ENCODE measurements around the gene SLC9B1.

The SLC9B1 gene, protein sequence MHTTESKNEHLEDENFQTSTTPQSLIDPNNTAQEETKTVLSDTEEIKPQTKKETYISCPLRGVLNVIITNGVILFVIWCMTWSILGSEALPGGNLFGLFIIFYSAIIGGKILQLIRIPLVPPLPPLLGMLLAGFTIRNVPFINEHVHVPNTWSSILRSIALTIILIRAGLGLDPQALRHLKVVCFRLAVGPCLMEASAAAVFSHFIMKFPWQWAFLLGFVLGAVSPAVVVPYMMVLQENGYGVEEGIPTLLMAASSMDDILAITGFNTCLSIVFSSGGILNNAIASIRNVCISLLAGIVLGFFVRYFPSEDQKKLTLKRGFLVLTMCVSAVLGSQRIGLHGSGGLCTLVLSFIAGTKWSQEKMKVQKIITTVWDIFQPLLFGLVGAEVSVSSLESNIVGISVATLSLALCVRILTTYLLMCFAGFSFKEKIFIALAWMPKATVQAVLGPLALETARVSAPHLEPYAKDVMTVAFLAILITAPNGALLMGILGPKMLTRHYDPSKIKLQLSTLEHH

GRCh38 chr4:103019308-103020124 lies at the start of gene SLC9B1:
SLC9B1 (minus strand) TSS chr4:103019705; CDS start chr4:102991711, 27,994 bp downstream.
- DNase-seq (ENCODE audit: extremely low spot score), result peak; percentile 86
- CTCF ChIA-PET, result interaction anchor here (0.5 kb wide), 1 partner anchor 409 kb away, joined by 3 read pairs; no protein-coding TSS in a partner anchor
- TF ChIP-seq ELF4 (IDR thresholded peaks at IDR 0.05), result peak; percentile 51
- TF ChIP-seq L3MBTL2 (conservative IDR thresholded peaks at IDR 0.05), result peak; percentile 89
- TF ChIP-seq, protein P1, sequence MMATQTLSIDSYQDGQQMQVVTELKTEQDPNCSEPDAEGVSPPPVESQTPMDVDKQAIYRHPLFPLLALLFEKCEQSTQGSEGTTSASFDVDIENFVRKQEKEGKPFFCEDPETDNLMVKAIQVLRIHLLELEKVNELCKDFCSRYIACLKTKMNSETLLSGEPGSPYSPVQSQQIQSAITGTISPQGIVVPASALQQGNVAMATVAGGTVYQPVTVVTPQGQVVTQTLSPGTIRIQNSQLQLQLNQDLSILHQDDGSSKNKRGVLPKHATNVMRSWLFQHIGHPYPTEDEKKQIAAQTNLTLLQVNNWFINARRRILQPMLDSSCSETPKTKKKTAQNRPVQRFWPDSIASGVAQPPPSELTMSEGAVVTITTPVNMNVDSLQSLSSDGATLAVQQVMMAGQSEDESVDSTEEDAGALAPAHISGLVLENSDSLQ (IDR thresholded peaks at IDR 0.05), result peak; percentile 51; the same call in 1 of the 2 replicates
- no peak for TF ChIP-seq ZNF384 (IDR thresholded peaks at IDR 0.05)
- POLR2A ChIA-PET, result interaction anchor here (0.7 kb wide), 1 partner anchor 55 kb away, joined by 3 read pairs; no protein-coding TSS in a partner anchor

GRCh38 chr4:103067841-103068547 lies 48.5 kb upstream of the SLC9B1 start:
- ChIA-PET CTCF (no interaction called here), POLR2A (no interaction called here)
- no peak for DNase-seq (ENCODE audit: extremely low spot score)
- TF ChIP-seq L3MBTL2 (conservative IDR thresholded peaks at IDR 0.05) (no peak), NFRKB (IDR thresholded peaks at IDR 0.05) (no peak), ZNF384 (IDR thresholded peaks at IDR 0.05) (no peak), FOXM1 (IDR thresholded peaks at IDR 0.05; ENCODE audit: borderline replicate concordance) (no peak)
- TF ChIP-seq, protein P1 (IDR thresholded peaks at IDR 0.05), result no peak

- no peak for DNase-seq (ENCODE audit: extremely low spot score)
- ChIA-PET POLR2A (no interaction called here), CTCF (no interaction called here)
- no peak for TF ChIP-seq NFRKB (IDR thresholded peaks at IDR 0.05)
- TF ChIP-seq SP1 (IDR thresholded peaks at IDR 0.05), result no peak
- TF ChIP-seq TARDBP (IDR thresholded peaks at IDR 0.05), result no peak
- TF ChIP-seq L3MBTL2 (conservative IDR thresholded peaks at IDR 0.05), result no peak
Observed at GRCh38 chr4:103060453-103061148, 41.1 kb upstream of the SLC9B1 start.

- ChIA-PET POLR2A (no interaction called here), CTCF (no interaction called here)
- no peak for DNase-seq (ENCODE audit: extremely low spot score)
Observed at GRCh38 chr4:103054030-103054429, 34.5 kb upstream of the SLC9B1 start.

GRCh38 chr4:103052779-103053178 lies 33.3 kb upstream of the SLC9B1 start:
- CTCF ChIA-PET, result interaction anchor here (1.3 kb wide), 1 partner anchor 39 kb away, joined by 4 read pairs; no protein-coding TSS in a partner anchor
- no peak for DNase-seq (ENCODE audit: extremely low spot score)
- TF ChIP-seq FOXM1 (IDR thresholded peaks at IDR 0.05; ENCODE audit: borderline replicate concordance) (no peak), ARNT (IDR thresholded peaks at IDR 0.05) (no peak), HDGF (IDR thresholded peaks at IDR 0.05; ENCODE audit: borderline replicate concordance) (no peak), NFRKB (IDR thresholded peaks at IDR 0.05) (no peak), FOXK2 (IDR thresholded peaks at IDR 0.05) (no peak), ELF4 (IDR thresholded peaks at IDR 0.05) (no peak), TARDBP (IDR thresholded peaks at IDR 0.05) (no peak), L3MBTL2 (conservative IDR thresholded peaks at IDR 0.05) (no peak), LEF1 (IDR thresholded peaks at IDR 0.05; ENCODE audit: borderline replicate concordance) (no peak), SUZ12 (IDR thresholded peaks at IDR 0.05) (no peak), BHLHE40 (IDR thresholded peaks at IDR 0.05; ENCODE audit: borderline replicate concordance) (no peak), SP1 (IDR thresholded peaks at IDR 0.05) (no peak), CTBP1 (IDR thresholded peaks at IDR 0.05; ENCODE audit: borderline replicate concordance) (no peak)
- POLR2A ChIA-PET, result interaction anchor here (0.6 kb wide), 1 partner anchor 361 kb away, joined by 3 read pairs; no protein-coding TSS in a partner anchor

More at GRCh38 chr4:103054030-103054429, 34.5 kb upstream of the SLC9B1 start:
- TF ChIP-seq FOXM1 (IDR thresholded peaks at IDR 0.05; ENCODE audit: borderline replicate concordance) (no peak), HDGF (IDR thresholded peaks at IDR 0.05; ENCODE audit: borderline replicate concordance) (no peak), ELF4 (IDR thresholded peaks at IDR 0.05) (no peak), TARDBP (IDR thresholded peaks at IDR 0.05) (no peak)

GRCh38 chr4:103052145-103052544 lies 32.6 kb upstream of the SLC9B1 start:
- TF ChIP-seq FOXA1 (IDR thresholded peaks at IDR 0.05) (no peak), LEF1 (IDR thresholded peaks at IDR 0.05; ENCODE audit: borderline replicate concordance) (no peak), SP1 (IDR thresholded peaks at IDR 0.05) (no peak), TARDBP (IDR thresholded peaks at IDR 0.05) (no peak)
- TF ChIP-seq, protein P1 (IDR thresholded peaks at IDR 0.05), result no peak
- POLR2A ChIA-PET, result interaction anchor here (0.6 kb wide), 1 partner anchor 361 kb away, joined by 3 read pairs; no protein-coding TSS in a partner anchor
- DNase-seq (ENCODE audit: extremely low spot score), result no peak
- CTCF ChIA-PET, result interaction anchor here (0.6 to 1.3 kb wide), 3 partner anchors 17 to 39 kb away, joined by 3 to 4 read pairs (median 4); no protein-coding TSS in a partner anchor
